RWPE2 (cell line): ENCODE results near the gene GSG1L2.

Experiments
- ATAC-seq: fragments of 200-7000 bp; cut with Tn5 transposase; 3 replicates; pipeline ENCODE4 v1.9.1; 2021; ENCODE audit warnings: low read depth
- DNase-seq: peaks from one replicate; pipeline ENCODE4 v3.0.0-alpha.2; 2020; ENCODE audit warnings: low spot score
- H3K27ac ChIP-seq: fragments of 450-650 bp; 2 replicates; pipeline ENCODE4 v1.5.1; 2017; ENCODE audit warnings: mild to moderate bottlenecking; ENCODE audit not compliant: poor library complexity, severe bottlenecking
- H3K27me3 ChIP-seq: fragments of 250-450 bp; sonication (Bioruptor Pico); 2 replicates; pipeline ENCODE4 v1.5.1; 2021; ENCODE audit warnings: mild to moderate bottlenecking, moderate library complexity; ENCODE audit not compliant: insufficient read depth, poor library complexity, severe bottlenecking
- H3K36me3 ChIP-seq: fragments of 250-450 bp; sonication (Bioruptor Pico); 2 replicates; pipeline ENCODE4 v1.5.1; 2020; ENCODE audit warnings: low read depth, mild to moderate bottlenecking, moderate library complexity
- H3K4me1 ChIP-seq: fragments of 250-450 bp; sonication (Bioruptor Pico); 2 replicates; pipeline ENCODE4 v1.5.1; 2021; ENCODE audit warnings: mild to moderate bottlenecking, moderate library complexity; ENCODE audit not compliant: insufficient read depth, poor library complexity, severe bottlenecking
- H3K4me3 ChIP-seq: fragments of 250-450 bp; sonication (Bioruptor Pico); 2 replicates; pipeline ENCODE4 v1.5.1; 2021; ENCODE audit warnings: mild to moderate bottlenecking, moderate library complexity; ENCODE audit not compliant: severe bottlenecking
- H3K9me3 ChIP-seq: fragments of 250-450 bp; sonication (Bioruptor Pico); 2 replicates; pipeline ENCODE4 v1.5.1; 2021; ENCODE audit warnings: mild to moderate bottlenecking, moderate library complexity; ENCODE audit not compliant: severe bottlenecking
- TF ChIP-seq, protein P1 (sequence below): fragments of 450-650 bp; IDR thresholded peaks from one replicate; pipeline ENCODE4 v1.5.1; 2017; ENCODE audit warnings: mild to moderate bottlenecking, moderate library complexity; ENCODE audit not compliant: poor library complexity, severe bottlenecking

The GSG1L2 gene

DNA sequence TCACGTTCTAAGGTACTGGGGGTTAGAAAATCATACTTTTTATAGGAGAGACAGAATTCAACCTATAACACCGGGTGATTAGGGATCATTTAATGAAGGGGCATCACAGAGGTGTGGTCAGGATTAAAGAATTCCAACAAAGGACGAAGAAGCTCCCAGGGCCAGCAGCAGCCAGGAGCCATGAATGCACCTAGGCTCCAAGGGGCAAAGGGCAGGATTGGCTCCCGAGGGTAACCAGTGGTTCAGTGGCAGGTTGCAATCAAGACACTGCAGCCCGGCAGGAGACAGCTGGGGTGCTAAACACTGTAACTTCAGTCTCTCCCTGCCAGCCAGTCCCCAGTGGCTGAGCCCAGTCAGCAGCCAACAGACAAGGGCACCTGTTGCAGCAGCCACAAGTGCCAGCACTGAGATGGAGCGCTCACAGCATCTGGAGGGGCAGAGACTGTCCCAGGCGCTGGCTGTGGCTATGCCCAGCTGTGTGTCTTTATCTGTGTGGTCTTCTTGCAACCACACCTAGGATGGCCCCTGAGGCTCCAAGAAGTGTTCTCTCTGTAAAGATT is 54.4 kb downstream of the GSG1L2 start:
- Histone ChIP-seq H3K27ac (no peak overlapping the region), H3K27me3 (no peaks in the 10 kb centered on the region), H3K4me3 (no peak overlapping the region), H3K9me3 (no peaks in the 10 kb centered on the region), H3K36me3 (no peaks in the 10 kb centered on the region), H3K4me1 (no peaks in the 10 kb centered on the region)
- ATAC-seq (no peak), DNase-seq (no peak)
- TF ChIP-seq, protein P1, sequence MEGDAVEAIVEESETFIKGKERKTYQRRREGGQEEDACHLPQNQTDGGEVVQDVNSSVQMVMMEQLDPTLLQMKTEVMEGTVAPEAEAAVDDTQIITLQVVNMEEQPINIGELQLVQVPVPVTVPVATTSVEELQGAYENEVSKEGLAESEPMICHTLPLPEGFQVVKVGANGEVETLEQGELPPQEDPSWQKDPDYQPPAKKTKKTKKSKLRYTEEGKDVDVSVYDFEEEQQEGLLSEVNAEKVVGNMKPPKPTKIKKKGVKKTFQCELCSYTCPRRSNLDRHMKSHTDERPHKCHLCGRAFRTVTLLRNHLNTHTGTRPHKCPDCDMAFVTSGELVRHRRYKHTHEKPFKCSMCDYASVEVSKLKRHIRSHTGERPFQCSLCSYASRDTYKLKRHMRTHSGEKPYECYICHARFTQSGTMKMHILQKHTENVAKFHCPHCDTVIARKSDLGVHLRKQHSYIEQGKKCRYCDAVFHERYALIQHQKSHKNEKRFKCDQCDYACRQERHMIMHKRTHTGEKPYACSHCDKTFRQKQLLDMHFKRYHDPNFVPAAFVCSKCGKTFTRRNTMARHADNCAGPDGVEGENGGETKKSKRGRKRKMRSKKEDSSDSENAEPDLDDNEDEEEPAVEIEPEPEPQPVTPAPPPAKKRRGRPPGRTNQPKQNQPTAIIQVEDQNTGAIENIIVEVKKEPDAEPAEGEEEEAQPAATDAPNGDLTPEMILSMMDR, result no peak

DNA sequence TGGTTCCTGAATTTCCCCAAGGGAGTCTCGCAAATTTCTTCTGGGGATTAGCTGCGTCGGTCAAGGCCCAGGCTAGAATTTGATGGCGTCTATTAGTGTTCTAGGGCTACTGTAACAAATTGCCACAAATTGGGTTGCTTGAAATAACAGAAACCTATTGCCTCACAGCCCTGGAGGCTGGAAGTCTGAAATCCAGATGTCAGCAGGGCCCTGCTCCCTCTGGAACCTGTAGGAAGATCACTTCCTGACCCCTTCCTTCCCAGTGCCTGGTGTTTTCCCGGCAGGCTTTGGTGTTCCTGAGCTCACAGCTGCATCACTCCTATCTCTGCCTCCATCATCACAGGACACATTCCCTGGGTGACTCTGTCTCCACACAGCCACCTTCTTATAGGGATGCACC is 54.9 kb downstream of the GSG1L2 start:
- TF ChIP-seq, protein P1, result no peak
- DNase-seq (no peak), ATAC-seq (no peak)
- no peak overlapping the region for H3K4me3 ChIP-seq
- H3K9me3 ChIP-seq, result no peaks in the 10 kb centered on the region
- no peaks in the 10 kb centered on the region for H3K36me3 ChIP-seq
- H3K4me1 ChIP-seq, result no peaks in the 10 kb centered on the region
- H3K27me3 ChIP-seq, result no peaks in the 10 kb centered on the region
- H3K27ac ChIP-seq, result no peak overlapping the region

DNA sequence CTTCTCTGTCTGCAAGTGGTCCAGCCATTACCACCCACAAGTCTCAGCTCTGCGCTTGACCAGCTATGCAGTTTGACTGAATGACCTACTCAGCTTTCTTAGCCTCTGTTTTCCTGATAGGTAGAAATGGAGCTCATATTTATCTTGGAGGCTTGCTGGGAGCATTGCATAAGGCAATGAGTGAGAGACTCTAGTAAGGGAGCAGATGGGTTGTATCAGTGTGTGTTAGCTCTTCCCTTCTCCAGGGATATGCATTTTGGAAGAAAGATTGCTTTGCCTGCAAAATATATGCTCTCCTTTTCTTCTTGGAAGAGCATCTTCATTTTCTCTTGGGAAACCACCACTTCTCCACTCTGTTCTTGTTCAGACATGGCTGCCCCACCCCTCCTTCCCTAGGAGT is 56.6 kb downstream of the GSG1L2 start:
- Histone ChIP-seq H3K36me3 (no peaks in the 10 kb centered on the region), H3K27ac (no peak overlapping the region), H3K4me3 (no peak overlapping the region), H3K4me1 (no peaks in the 10 kb centered on the region), H3K9me3 (no peaks in the 10 kb centered on the region), H3K27me3 (no peaks in the 10 kb centered on the region)
- TF ChIP-seq, protein P1, result no peak
- ATAC-seq, result no peak
- DNase-seq, result no peak

DNA sequence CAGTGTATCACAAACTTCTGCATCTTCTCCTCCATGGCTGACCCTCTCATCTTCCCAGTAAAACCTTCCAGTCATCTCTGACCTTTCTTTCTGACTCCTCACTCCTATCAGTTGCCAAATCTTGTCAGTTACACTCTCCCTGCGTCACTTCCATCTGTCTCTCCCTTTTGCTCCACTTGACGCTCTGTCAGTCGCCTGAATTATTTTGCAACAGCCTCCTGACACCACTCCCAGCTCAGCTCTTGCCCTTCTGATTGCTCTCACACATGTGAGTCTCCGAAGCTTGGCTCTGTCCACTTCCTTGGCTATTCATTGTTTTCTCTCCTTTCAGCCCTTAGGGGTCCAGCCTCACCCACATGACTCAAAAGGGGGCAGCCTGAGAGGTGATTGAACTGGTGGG is 58.2 kb downstream of the GSG1L2 start:
- H3K27ac ChIP-seq, result no peak overlapping the region
- ATAC-seq, result no peak
- H3K27me3 ChIP-seq, result no peaks in the 10 kb centered on the region

DNA sequence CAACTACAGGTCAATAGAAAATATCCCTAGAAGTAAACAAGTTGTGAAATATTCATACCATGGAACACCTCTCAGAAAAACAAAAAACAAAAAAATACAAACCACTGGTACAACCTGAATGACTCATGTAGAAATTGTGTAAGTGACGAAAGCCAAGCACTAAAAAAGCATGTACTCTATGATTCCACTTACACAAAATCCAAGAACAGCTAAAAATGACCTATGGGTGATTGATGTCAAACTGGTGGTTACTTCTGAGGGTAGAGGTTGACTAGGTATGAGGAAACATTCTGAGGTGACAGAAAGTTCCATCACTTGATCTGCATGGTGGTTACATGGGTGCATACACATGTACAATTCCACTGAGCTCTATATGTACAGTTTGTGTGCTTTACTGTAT is 61.6 kb downstream of the GSG1L2 start:
- no peaks in the 10 kb centered on the region for H3K9me3 ChIP-seq
- H3K4me1 ChIP-seq, result no peaks in the 10 kb centered on the region
- H3K27me3 ChIP-seq, result no peaks in the 10 kb centered on the region
- H3K36me3 ChIP-seq, result no peaks in the 10 kb centered on the region
- DNase-seq (no peak), ATAC-seq (no peak)
- TF ChIP-seq, protein P1, result no peak
- H3K27ac ChIP-seq, result no peak overlapping the region
- H3K4me3 ChIP-seq, result no peak overlapping the region

More for the DNA sequence above, 58.2 kb downstream of the GSG1L2 start:
- DNase-seq, result no peak
- Histone ChIP-seq H3K4me3 (no peak overlapping the region), H3K36me3 (no peaks in the 10 kb centered on the region), H3K9me3 (no peaks in the 10 kb centered on the region), H3K4me1 (no peaks in the 10 kb centered on the region)
- TF ChIP-seq, protein P1, result no peak
